Endodermal cell (in vitro differentiated cells): ENCODE data around the gene IL16. TPM values are rescaled to one million over a fixed set of nuclear protein-coding genes. Genes with fewer than 3 reads are reported as not detected.

Experiments used
- DNase-seq: peaks from one replicate; pipeline ENCODE4 v3.0.0-alpha.2; 2017
- H3K27ac ChIP-seq: 2 replicates; pipeline ENCODE4 v1.5.1; 2013; ENCODE audit warnings: mild to moderate bottlenecking, low read depth, low read length, moderate library complexity
- H3K27me3 ChIP-seq: 2 replicates; pipeline ENCODE4 v1.6.1; 2013; ENCODE audit warnings: mild to moderate bottlenecking, low read length, moderate library complexity; ENCODE audit not compliant: insufficient read depth, control insufficient read depth, poor library complexity, severe bottlenecking
- H3K36me3 ChIP-seq: 2 replicates; pipeline ENCODE4 v1.7.0; 2013; ENCODE audit warnings: mild to moderate bottlenecking, low read length, moderate library complexity; ENCODE audit not compliant: control insufficient read depth, insufficient read depth
- H3K4me1 ChIP-seq: one replicate; pipeline ENCODE4 v1.7.0; 2013; ENCODE audit warnings: low read length; ENCODE audit not compliant: control insufficient read depth, insufficient read depth
- H3K4me3 ChIP-seq: 2 replicates; pipeline ENCODE4 v1.5.1; 2013; ENCODE audit warnings: mild to moderate bottlenecking, low read length, moderate library complexity
- H3K9ac ChIP-seq: 2 replicates; pipeline ENCODE4 v1.6.1; 2013; ENCODE audit warnings: mild to moderate bottlenecking, low read length, moderate library complexity; ENCODE audit not compliant: poor library complexity, severe bottlenecking; ENCODE audit errors: extremely low read depth
- H3K9me3 ChIP-seq: 2 replicates; pipeline ENCODE4 v1.6.1; 2013; ENCODE audit warnings: mild to moderate bottlenecking, low read length, moderate library complexity; ENCODE audit not compliant: control insufficient read depth
- H3K27ac Mint-ChIP-seq: 2 replicates; pipeline ENCODE4 v1.8.0; 2020; ENCODE audit warnings: mixed read lengths
- H3K27me3 Mint-ChIP-seq: 2 replicates; pipeline ENCODE4 v1.8.0; 2021; ENCODE audit warnings: mild to moderate bottlenecking, mixed read lengths; ENCODE audit not compliant: insufficient read depth
- H3K36me3 Mint-ChIP-seq: 2 replicates; pipeline ENCODE4 v1.8.0; 2020; ENCODE audit warnings: low read depth, mixed read lengths
- H3K4me1 Mint-ChIP-seq: 2 replicates; pipeline ENCODE4 v1.8.0; 2020; ENCODE audit warnings: mixed read lengths
- H3K4me3 Mint-ChIP-seq: 2 replicates; pipeline ENCODE4 v1.8.0; 2020; ENCODE audit warnings: mild to moderate bottlenecking, moderate library complexity, mixed read lengths
- H3K9me3 Mint-ChIP-seq: 2 replicates; pipeline ENCODE4 v1.8.0; 2020; ENCODE audit warnings: mild to moderate bottlenecking, mixed read lengths
- WGBS, 2 experiments: methylation state at CpG; one replicate each; pipeline versions ENCODE4 v1.1.5 to v1.1.7; 2013; ENCODE audit warnings: missing lambda C conversion rate in 2 of 2, mixed read lengths in 1 of 2; ENCODE audit not compliant: insufficient coverage in 1 of 2, insufficient read length in 1 of 2; 5-methylcytosine and 5-hydroxymethylcytosine counted together
- total RNA-seq, 2 donors: library from RNA; stranded (reverse); fragmentation: NEBNext Ultra II Directional in 1 of 2; extraction: Animal tissue kit (Norgen Biotek cat#: 25700) in 1 of 2; gene quantifications; 2 replicates in 1 of 2; 3 replicates in 1 of 2; pipeline ENCODE4 v1.2.1, GENCODE V29; 2021
- TF ChIP-seq, protein P1 (sequence below): fragments of 200-600 bp; sonication (generic); conservative IDR thresholded peaks from 2 replicates; pipeline ENCODE4 v1.5.0; 2021; ENCODE audit warnings: antibody characterized with exemption, mild to moderate bottlenecking

IL16 gene
- total RNA-seq, 2 donors from 2014 or later: 0.13 to 0.24 TPM

DNA sequence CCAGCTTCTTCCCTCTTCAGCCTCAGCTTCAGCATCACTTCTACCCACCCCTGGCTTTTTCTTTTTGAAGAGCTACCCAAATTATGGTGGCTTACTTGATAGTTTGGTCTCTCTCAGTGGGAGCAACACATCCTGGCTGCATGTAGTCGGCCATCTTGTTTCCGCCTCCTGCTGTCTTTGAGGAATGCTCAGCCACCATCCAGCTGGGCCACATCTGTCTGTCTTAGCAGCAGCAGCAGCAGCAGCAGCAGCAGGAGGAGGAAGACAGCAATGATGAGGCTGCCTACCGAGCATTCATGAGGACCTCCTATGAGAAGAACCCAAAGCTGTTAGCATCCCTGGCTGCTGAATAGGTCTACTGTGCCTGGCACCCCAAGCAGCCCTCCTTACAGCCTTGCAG lies 19.7 kb downstream of the IL16 start:
- Mint-ChIP-seq H3K27ac (no peak overlapping the region), H3K36me3 (no peaks in the 10 kb centered on the region)

GRCh38 chr15:81221449-81221848 lies 24.8 kb downstream of the IL16 start:
- H3K27ac ChIP-seq: no peak overlapping the region
- H3K27me3 Mint-ChIP-seq: peaks cover 7% of the 10 kb centered on the region
- 97 to 100% methylated on average over 1 of the region's 1 CpG for WGBS, 2 experiments
- H3K9me3 Mint-ChIP-seq: no peaks in the 10 kb centered on the region
- H3K27me3 ChIP-seq: no peaks in the 10 kb centered on the region
- H3K4me1 Mint-ChIP-seq: peaks cover 3% of the 10 kb centered on the region
- TF ChIP-seq, protein P1, sequence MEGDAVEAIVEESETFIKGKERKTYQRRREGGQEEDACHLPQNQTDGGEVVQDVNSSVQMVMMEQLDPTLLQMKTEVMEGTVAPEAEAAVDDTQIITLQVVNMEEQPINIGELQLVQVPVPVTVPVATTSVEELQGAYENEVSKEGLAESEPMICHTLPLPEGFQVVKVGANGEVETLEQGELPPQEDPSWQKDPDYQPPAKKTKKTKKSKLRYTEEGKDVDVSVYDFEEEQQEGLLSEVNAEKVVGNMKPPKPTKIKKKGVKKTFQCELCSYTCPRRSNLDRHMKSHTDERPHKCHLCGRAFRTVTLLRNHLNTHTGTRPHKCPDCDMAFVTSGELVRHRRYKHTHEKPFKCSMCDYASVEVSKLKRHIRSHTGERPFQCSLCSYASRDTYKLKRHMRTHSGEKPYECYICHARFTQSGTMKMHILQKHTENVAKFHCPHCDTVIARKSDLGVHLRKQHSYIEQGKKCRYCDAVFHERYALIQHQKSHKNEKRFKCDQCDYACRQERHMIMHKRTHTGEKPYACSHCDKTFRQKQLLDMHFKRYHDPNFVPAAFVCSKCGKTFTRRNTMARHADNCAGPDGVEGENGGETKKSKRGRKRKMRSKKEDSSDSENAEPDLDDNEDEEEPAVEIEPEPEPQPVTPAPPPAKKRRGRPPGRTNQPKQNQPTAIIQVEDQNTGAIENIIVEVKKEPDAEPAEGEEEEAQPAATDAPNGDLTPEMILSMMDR: no peak
- no peaks in the 10 kb centered on the region for H3K4me1 ChIP-seq
- H3K36me3 ChIP-seq: no peaks in the 10 kb centered on the region
- H3K4me3 Mint-ChIP-seq: no peak overlapping the region
- no peaks in the 10 kb centered on the region for H3K36me3 Mint-ChIP-seq
- H3K4me3 ChIP-seq: no peak overlapping the region
- no peak for DNase-seq
- no peak overlapping the region for H3K9ac ChIP-seq
- H3K9me3 ChIP-seq: no peaks in the 10 kb centered on the region
- H3K27ac Mint-ChIP-seq: no peak overlapping the region

More for the DNA sequence above, 19.7 kb downstream of the IL16 start:
- Histone ChIP-seq H3K27ac (no peak overlapping the region), H3K9me3 (peaks cover 13% of the 10 kb centered on the region), H3K36me3 (no peaks in the 10 kb centered on the region), H3K4me1 (no peaks in the 10 kb centered on the region), H3K4me3 (no peak overlapping the region), H3K9ac (no peak overlapping the region), H3K27me3 (no peaks in the 10 kb centered on the region)
- peaks cover 3% of the 10 kb centered on the region for H3K4me1 Mint-ChIP-seq
- H3K27me3 Mint-ChIP-seq: peaks cover 4% of the 10 kb centered on the region
- peak; percentile 86 for DNase-seq
- TF ChIP-seq, protein P1: no peak
- peaks cover 9% of the 10 kb centered on the region for H3K9me3 Mint-ChIP-seq
- no peak overlapping the region for H3K4me3 Mint-ChIP-seq
- WGBS, 2 experiments: 68 to 79% methylated on average over 3 of the region's 3 CpGs

DNA sequence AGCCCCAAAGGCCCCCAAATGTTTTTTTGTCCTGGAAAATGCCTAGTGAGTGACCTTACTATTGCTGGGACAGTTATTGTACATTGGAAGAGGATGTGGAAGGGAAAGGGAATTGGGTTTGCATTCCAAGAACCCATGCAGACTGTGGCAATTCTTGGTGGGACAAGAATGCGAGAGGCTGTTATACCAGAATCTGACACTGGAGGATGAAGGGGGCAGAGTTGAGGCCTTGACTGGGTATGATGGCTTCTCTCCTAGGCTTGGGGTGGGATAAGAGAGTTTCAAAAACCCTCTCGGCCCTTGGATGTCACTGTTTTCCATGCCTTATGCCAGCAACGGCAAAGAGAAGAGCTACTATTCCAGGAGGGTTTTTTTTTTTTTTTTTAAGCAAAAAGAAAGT lies 25.3 kb downstream of the IL16 start:
- H3K9me3 ChIP-seq: no peaks in the 10 kb centered on the region
- H3K27me3 ChIP-seq: no peaks in the 10 kb centered on the region
- H3K27ac ChIP-seq: no peak overlapping the region
- H3K36me3 ChIP-seq: no peaks in the 10 kb centered on the region
- peaks cover 7% of the 10 kb centered on the region for H3K27me3 Mint-ChIP-seq
- H3K9ac ChIP-seq: no peak overlapping the region
- DNase-seq: no peak
- H3K36me3 Mint-ChIP-seq: no peaks in the 10 kb centered on the region
- WGBS, 2 experiments: 92 to 100% methylated on average over 1 to 3 of the region's 3 CpGs
- H3K4me1 Mint-ChIP-seq: peaks cover 3% of the 10 kb centered on the region
- H3K4me3 Mint-ChIP-seq: no peak overlapping the region
- H3K4me1 ChIP-seq: no peaks in the 10 kb centered on the region
- TF ChIP-seq, protein P1: peak; percentile 49
- H3K4me3 ChIP-seq: no peak overlapping the region
- no peaks in the 10 kb centered on the region for H3K9me3 Mint-ChIP-seq
- H3K27ac Mint-ChIP-seq: no peak overlapping the region
